ENCODE results near the gene LAMA1.

Gene LAMA1

GRCh38 chr18:7111134-7111533 lies 6.5 kb downstream of the LAMA1 start:
- Histone ChIP-seq H2AK5ac (ENCODE audit: low read length, severe bottlenecking) (no peak overlapping the region), H2BK12ac (ENCODE audit: low read length in 2 of 2) (no peak overlapping the region), H3K27me3 (ENCODE audit: control insufficient read depth in 1 of 2, insufficient read depth in 1 of 2, low read length in 2 of 2) (peaks cover 6 to 26% of the 10 kb centered on the region in 2 experiments), H3K27ac (ENCODE audit: low read length, poor library complexity, severe bottlenecking) (no peak overlapping the region), H3K4me1 (ENCODE audit: control insufficient read depth, insufficient read depth, low read depth, low read length) (peaks cover 3% of the 10 kb centered on the region), H4K8ac (ENCODE audit: low read length) (no peak overlapping the region), H3K4ac (ENCODE audit: low read depth in 1 of 2, low read length in 2 of 2) (no peak overlapping the region), H2BK15ac (ENCODE audit: low read depth, poor library complexity, severe bottlenecking) (no peak overlapping the region), H3K18ac (ENCODE audit: low read depth in 1 of 2, low read length in 2 of 2) (no peak overlapping the region), H3K4me2 (ENCODE audit: low read length, poor library complexity, severe bottlenecking) (no peak overlapping the region), H3K23ac (ENCODE audit: low read length in 2 of 2) (no peak overlapping the region), H3K4me3 (ENCODE audit: insufficient read depth in 1 of 2, low read depth in 1 of 2, low read length in 2 of 2) (no peak overlapping the region), H2BK120ac (ENCODE audit: low read depth, low read length) (no peak overlapping the region), H3K9me3 (ENCODE audit: control insufficient read depth, low read length) (no peaks in the 10 kb centered on the region), H3K14ac (ENCODE audit: low read length in 2 of 2) (no peak overlapping the region), H3K36me3 (ENCODE audit: control insufficient read depth in 1 of 2, insufficient read depth in 2 of 2, low read depth in 1 of 2, low read length in 2 of 2) (no peaks in the 10 kb centered on the region), H4K91ac (ENCODE audit: low read length) (no peak overlapping the region), H3K9ac (ENCODE audit: low read length) (no peak overlapping the region), H2BK5ac (ENCODE audit: low read depth, low read length, poor library complexity, severe bottlenecking) (no peak overlapping the region), H2AFZ (ENCODE audit: low read depth, low read length) (no peak overlapping the region), H3K79me1 (replicated peaks; ENCODE audit: low read length, poor library complexity, severe bottlenecking) (no peaks in the 10 kb centered on the region)
- no peak for DNase-seq
- WGBS: 71% methylated on average over 2 of the region's 2 CpGs

- no peak overlapping the region for H3K4me3 ChIP-seq (ENCODE audit: insufficient read depth in 1 of 2, low read depth in 1 of 2, low read length in 2 of 2)
- H3K36me3 ChIP-seq (ENCODE audit: control insufficient read depth in 1 of 2, insufficient read depth in 2 of 2, low read depth in 1 of 2, low read length in 2 of 2): no peaks in the 10 kb centered on the region
- DNase-seq: no peak
- no peak overlapping the region for H3K23ac ChIP-seq (ENCODE audit: low read length in 2 of 2)
- no peak overlapping the region for H3K18ac ChIP-seq (ENCODE audit: low read depth in 1 of 2, low read length in 2 of 2)
- peaks cover 0 to 9% of the 10 kb centered on the region in 2 experiments for H3K27me3 ChIP-seq (ENCODE audit: control insufficient read depth in 1 of 2, insufficient read depth in 1 of 2, low read length in 2 of 2)
- no peak overlapping the region for H2BK5ac ChIP-seq (ENCODE audit: low read depth, low read length, poor library complexity, severe bottlenecking)
- H2AFZ ChIP-seq (ENCODE audit: low read depth, low read length): no peak overlapping the region
- H4K8ac ChIP-seq (ENCODE audit: low read length): no peak overlapping the region
- no peak overlapping the region for H2AK5ac ChIP-seq (ENCODE audit: low read length, severe bottlenecking)
- no peak overlapping the region for H3K4me2 ChIP-seq (ENCODE audit: low read length, poor library complexity, severe bottlenecking)
- H2BK12ac ChIP-seq (ENCODE audit: low read length in 2 of 2): no peak overlapping the region
- H3K14ac ChIP-seq (ENCODE audit: low read length in 2 of 2): no peak overlapping the region
- H3K9ac ChIP-seq (ENCODE audit: low read length): no peak overlapping the region
- H3K79me1 ChIP-seq (replicated peaks; ENCODE audit: low read length, poor library complexity, severe bottlenecking): no peaks in the 10 kb centered on the region
- no peak overlapping the region for H2BK120ac ChIP-seq (ENCODE audit: low read depth, low read length)
- no peaks in the 10 kb centered on the region for H3K4me1 ChIP-seq (ENCODE audit: control insufficient read depth, insufficient read depth, low read depth, low read length)
- no peak overlapping the region for H3K4ac ChIP-seq (ENCODE audit: low read depth in 1 of 2, low read length in 2 of 2)
- no peak overlapping the region for H2BK15ac ChIP-seq (ENCODE audit: low read depth, poor library complexity, severe bottlenecking)
- no peaks in the 10 kb centered on the region for H3K9me3 ChIP-seq (ENCODE audit: control insufficient read depth, low read length)
- no peak overlapping the region for H3K27ac ChIP-seq (ENCODE audit: low read length, poor library complexity, severe bottlenecking)
- WGBS: 86% methylated on average over 5 of the region's 5 CpGs
- no peak overlapping the region for H4K91ac ChIP-seq (ENCODE audit: low read length)
These were observed 11.7 kb downstream of the LAMA1 start for GRCh38 chr18:7105943-7106342.

GRCh38 chr18:7105268-7105667 lies 12.3 kb downstream of the LAMA1 start:
- no peak overlapping the region for H2BK12ac ChIP-seq (ENCODE audit: low read length in 2 of 2)
- H3K18ac ChIP-seq (ENCODE audit: low read depth in 1 of 2, low read length in 2 of 2): no peak overlapping the region
- no peak overlapping the region for H2AK5ac ChIP-seq (ENCODE audit: low read length, severe bottlenecking)
- no peak overlapping the region for H3K9ac ChIP-seq (ENCODE audit: low read length)
- no peak overlapping the region for H4K8ac ChIP-seq (ENCODE audit: low read length)
- DNase-seq: no peak
- no peak overlapping the region for H3K4ac ChIP-seq (ENCODE audit: low read depth in 1 of 2, low read length in 2 of 2)
- no peak overlapping the region for H3K14ac ChIP-seq (ENCODE audit: low read length in 2 of 2)
- no peaks in the 10 kb centered on the region for H3K36me3 ChIP-seq (ENCODE audit: control insufficient read depth in 1 of 2, insufficient read depth in 2 of 2, low read depth in 1 of 2, low read length in 2 of 2)
- no peaks in the 10 kb centered on the region for H3K79me1 ChIP-seq (replicated peaks; ENCODE audit: low read length, poor library complexity, severe bottlenecking)
- H3K4me2 ChIP-seq (ENCODE audit: low read length, poor library complexity, severe bottlenecking): no peak overlapping the region
- H3K4me3 ChIP-seq (ENCODE audit: insufficient read depth in 1 of 2, low read depth in 1 of 2, low read length in 2 of 2): no peak overlapping the region
- no peaks in the 10 kb centered on the region for H3K9me3 ChIP-seq (ENCODE audit: control insufficient read depth, low read length)
- H3K4me1 ChIP-seq (ENCODE audit: control insufficient read depth, insufficient read depth, low read depth, low read length): no peaks in the 10 kb centered on the region
- WGBS: 89% methylated on average over 3 of the region's 7 CpGs
- no peak overlapping the region for H2BK15ac ChIP-seq (ENCODE audit: low read depth, poor library complexity, severe bottlenecking)
- H3K27me3 ChIP-seq (ENCODE audit: control insufficient read depth in 1 of 2, insufficient read depth in 1 of 2, low read length in 2 of 2): peaks cover 0 to 7% of the 10 kb centered on the region in 2 experiments
- H4K91ac ChIP-seq (ENCODE audit: low read length): no peak overlapping the region
- H3K27ac ChIP-seq (ENCODE audit: low read length, poor library complexity, severe bottlenecking): no peak overlapping the region
- no peak overlapping the region for H2BK5ac ChIP-seq (ENCODE audit: low read depth, low read length, poor library complexity, severe bottlenecking)
- H3K23ac ChIP-seq (ENCODE audit: low read length in 2 of 2): no peak overlapping the region
- H2BK120ac ChIP-seq (ENCODE audit: low read depth, low read length): no peak overlapping the region
- H2AFZ ChIP-seq (ENCODE audit: low read depth, low read length): no peak overlapping the region

GRCh38 chr18:7104649-7105048 lies 12.9 kb downstream of the LAMA1 start:
- Histone ChIP-seq H3K18ac (ENCODE audit: low read depth in 1 of 2, low read length in 2 of 2) (no peak overlapping the region), H3K4ac (ENCODE audit: low read depth in 1 of 2, low read length in 2 of 2) (no peak overlapping the region), H2AFZ (ENCODE audit: low read depth, low read length) (no peak overlapping the region), H2AK5ac (ENCODE audit: low read length, severe bottlenecking) (no peak overlapping the region), H3K36me3 (ENCODE audit: control insufficient read depth in 1 of 2, insufficient read depth in 2 of 2, low read depth in 1 of 2, low read length in 2 of 2) (no peaks in the 10 kb centered on the region), H3K9me3 (ENCODE audit: control insufficient read depth, low read length) (no peaks in the 10 kb centered on the region), H4K8ac (ENCODE audit: low read length) (no peak overlapping the region), H3K4me3 (ENCODE audit: insufficient read depth in 1 of 2, low read depth in 1 of 2, low read length in 2 of 2) (no peak overlapping the region), H3K27me3 (ENCODE audit: control insufficient read depth in 1 of 2, insufficient read depth in 1 of 2, low read length in 2 of 2) (peaks cover 0 to 6% of the 10 kb centered on the region in 2 experiments), H3K27ac (ENCODE audit: low read length, poor library complexity, severe bottlenecking) (no peak overlapping the region), H2BK120ac (ENCODE audit: low read depth, low read length) (no peak overlapping the region), H2BK15ac (ENCODE audit: low read depth, poor library complexity, severe bottlenecking) (no peak overlapping the region), H3K4me1 (ENCODE audit: control insufficient read depth, insufficient read depth, low read depth, low read length) (no peaks in the 10 kb centered on the region), H3K79me1 (replicated peaks; ENCODE audit: low read length, poor library complexity, severe bottlenecking) (no peaks in the 10 kb centered on the region), H4K91ac (ENCODE audit: low read length) (no peak overlapping the region), H2BK12ac (ENCODE audit: low read length in 2 of 2) (no peak overlapping the region), H3K14ac (ENCODE audit: low read length in 2 of 2) (no peak overlapping the region), H3K4me2 (ENCODE audit: low read length, poor library complexity, severe bottlenecking) (no peak overlapping the region), H3K23ac (ENCODE audit: low read length in 2 of 2) (no peak overlapping the region), H2BK5ac (ENCODE audit: low read depth, low read length, poor library complexity, severe bottlenecking) (no peak overlapping the region), H3K9ac (ENCODE audit: low read length) (no peak overlapping the region)
- no peak for DNase-seq
- 91% methylated on average over 4 of the region's 4 CpGs for WGBS

All from mesenchymal stem cell (in vitro differentiated cells and primary cell).